Fibroblast of lung (primary cell): ENCODE data around the gene AGAP1.

Experiments used
- CTCF ChIP-seq, 2 donors: IDR thresholded peaks in 1 of 2; conservative IDR thresholded peaks in 1 of 2; 1 replicate in 1 of 2; 2 replicates in 1 of 2; pipeline ENCODE4 v1.5.1; 2011 to 2012; ENCODE audit warnings: low read length in 2 of 2, control low read depth in 1 of 2, inconsistent platforms in 1 of 2, low read depth in 1 of 2, mild to moderate bottlenecking in 1 of 2
- EZH2 ChIP-seq: IDR thresholded peaks from 2 replicates; pipeline ENCODE4 v1.5.1; 2012; ENCODE audit warnings: low read length, control low read depth, mild to moderate bottlenecking; ENCODE audit errors: missing control alignments

DNA sequence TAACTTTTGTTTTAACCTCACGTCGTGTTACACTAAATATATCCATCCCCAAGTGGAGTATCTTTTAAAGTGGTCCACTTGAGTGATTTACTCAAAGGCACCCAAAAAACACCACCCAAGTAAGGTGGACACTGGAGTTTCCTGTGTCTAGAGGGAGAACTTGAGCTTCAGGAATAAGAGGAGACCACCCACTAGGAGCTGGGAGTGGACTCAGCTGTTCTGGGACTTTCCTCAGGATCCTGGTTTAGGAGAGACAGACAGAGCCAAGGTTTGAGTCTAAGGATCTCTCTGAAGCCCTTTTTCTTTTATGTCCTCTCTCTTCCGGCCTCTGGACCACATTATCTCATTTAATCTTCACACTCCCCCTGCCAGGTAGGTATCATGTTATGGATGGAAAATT, 523.6 kb downstream of the AGAP1 start:
- TF ChIP-seq CTCF (conservative IDR thresholded peaks at IDR 0.05 in 1 of 2, IDR thresholded peaks at IDR 0.05 in 1 of 2; ENCODE audit: low read depth in 1 of 2, low read length in 2 of 2) = no peak
- no peak for TF ChIP-seq EZH2
